RKO (cell line): ENCODE results near the gene SFMBT1.
"Not testable (repeated sequence)": the region's sequence is repeated elsewhere in the genome, so short reads cannot be mapped to it uniquely, and the experiment has no call there.

Experiments used
- DNase-seq: peaks from one replicate; pipeline ENCODE4 v3.0.0-alpha.2; 2016; ENCODE audit warnings: low spot score

The SFMBT1 gene

GRCh38 chr3:53072653-53073552 lies 27.0 kb upstream of the SFMBT1 start:
- DNase-seq, result peak; percentile 81

GRCh38 chr3:53071882-53072431 lies 26.1 kb upstream of the SFMBT1 start:
- DNase-seq, result no peak

- DNase-seq, result peak; percentile 45
These were observed 23.7 kb upstream of the SFMBT1 start for GRCh38 chr3:53069422-53070068.

GRCh38 chr3:53068176-53068575 lies 22.3 kb upstream of the SFMBT1 start:
- no peak for DNase-seq

GRCh38 chr3:53067567-53067966 lies 21.7 kb upstream of the SFMBT1 start:
- DNase-seq, result no peak

- no peak for DNase-seq
These were observed 20.1 kb upstream of the SFMBT1 start for GRCh38 chr3:53065841-53066480.

GRCh38 chr3:53062905-53063304 lies 17.0 kb upstream of the SFMBT1 start:
- no peak for DNase-seq

- DNase-seq, result peak; percentile 62
These were observed 10.6 kb upstream of the SFMBT1 start for GRCh38 chr3:53056442-53056841.

- not testable (repeated sequence) for DNase-seq
These were observed 8.4 kb upstream of the SFMBT1 start for GRCh38 chr3:53054233-53054632.

GRCh38 chr3:53051929-53052328 lies 6.1 kb upstream of the SFMBT1 start:
- DNase-seq, result no peak

GRCh38 chr3:53049987-53050386 lies 4.1 kb upstream of the SFMBT1 start:
- DNase-seq, result no peak

- peak; percentile 87 for DNase-seq
These were observed 598 bp upstream of the SFMBT1 start for GRCh38 chr3:53046171-53047170.

GRCh38 chr3:53044711-53045517 lies 959 bp downstream of the SFMBT1 start:
- DNase-seq, result peak; percentile 71

GRCh38 chr3:53044371-53044710 lies 1.5 kb downstream of the SFMBT1 start:
- no peak for DNase-seq

GRCh38 chr3:53043738-53044137 lies 2.1 kb downstream of the SFMBT1 start:
- no peak for DNase-seq

GRCh38 chr3:53042651-53043050 lies 3.2 kb downstream of the SFMBT1 start:
- DNase-seq, result no peak

GRCh38 chr3:53040351-53040820 lies 5.5 kb downstream of the SFMBT1 start:
- no peak for DNase-seq

- no peak for DNase-seq
These were observed 6.5 kb downstream of the SFMBT1 start for GRCh38 chr3:53039376-53039752.

GRCh38 chr3:53038679-53039375 lies 7.0 kb downstream of the SFMBT1 start:
- DNase-seq, result no peak
